CD4-positive, CD25-positive, alpha-beta regulatory T cell (primary cell): ENCODE measurements around the gene VAX1. TPM values are rescaled to one million over a fixed set of nuclear protein-coding genes. Genes with fewer than 3 reads are reported as not detected.

ENCODE experiments used
- ATAC-seq, 2 donors: fragments of 150-1000 bp; cut with Tn5 transposase; one replicate each; pipeline ENCODE4 v1.10.0; 2021; ENCODE audit warnings: low read depth in 2 of 2, moderate number of reproducible peaks in 2 of 2, moderate library complexity in 1 of 2
- DNase-seq, 3 donors: peaks; one replicate each; pipeline versions ENCODE4 v3.0.0 to v3.0.0-alpha.2; 2012 to 2022; ENCODE audit warnings: mixed read lengths in 1 of 3
- H3K27ac ChIP-seq: one replicate; pipeline ENCODE4 v1.7.0; 2013; ENCODE audit warnings: mild to moderate bottlenecking, low read length; ENCODE audit not compliant: insufficient read depth, poor library complexity, severe bottlenecking
- H3K27me3 ChIP-seq: one replicate; pipeline ENCODE4 v1.7.0; 2013; ENCODE audit warnings: low read length; ENCODE audit not compliant: control insufficient read depth, insufficient read depth
- H3K36me3 ChIP-seq: one replicate; pipeline ENCODE4 v1.7.0; 2013; ENCODE audit warnings: mild to moderate bottlenecking, low read length, moderate library complexity; ENCODE audit not compliant: control insufficient read depth, insufficient read depth
- H3K4me1 ChIP-seq: 2 replicates; pipeline ENCODE4 v1.7.0; 2013; ENCODE audit warnings: mild to moderate bottlenecking, low read length; ENCODE audit not compliant: insufficient read depth, control insufficient read depth, poor library complexity, severe bottlenecking
- H3K4me3 ChIP-seq: one replicate; pipeline ENCODE4 v1.7.0; 2013; ENCODE audit warnings: low read depth, mild to moderate bottlenecking, low read length, moderate library complexity
- H3K9me3 ChIP-seq, 2 experiments: 1 replicate in 1 of 2; 2 replicates in 1 of 2; pipeline ENCODE4 v1.7.0; 2013; ENCODE audit warnings: low read length in 2 of 2, mild to moderate bottlenecking in 1 of 2, moderate library complexity in 1 of 2; ENCODE audit not compliant: control insufficient read depth in 2 of 2
- H3K27ac Mint-ChIP-seq, 3 donors: one replicate each; pipeline ENCODE4 v1.8.0; 2020 to 2022; ENCODE audit warnings: mild to moderate bottlenecking in 3 of 3, mixed read lengths in 3 of 3, moderate library complexity in 2 of 3
- H3K27me3 Mint-ChIP-seq: one replicate; pipeline ENCODE4 v1.8.0; 2022; ENCODE audit warnings: mild to moderate bottlenecking, mixed read lengths
- H3K36me3 Mint-ChIP-seq: one replicate; pipeline ENCODE4 v1.8.0; 2020; ENCODE audit warnings: mixed read lengths
- H3K4me1 Mint-ChIP-seq, 4 donors: one replicate each; pipeline ENCODE4 v1.8.0; 2020 to 2022; ENCODE audit warnings: mixed read lengths in 4 of 4, mild to moderate bottlenecking in 1 of 4
- H3K4me3 Mint-ChIP-seq, 4 donors: one replicate each; pipeline ENCODE4 v1.8.0; 2020 to 2022; ENCODE audit warnings: mild to moderate bottlenecking in 4 of 4, mixed read lengths in 4 of 4, moderate library complexity in 3 of 4
- H3K9me3 Mint-ChIP-seq, 7 donors: one replicate each; pipeline ENCODE4 v1.8.0; 2020 to 2022; ENCODE audit warnings: mixed read lengths in 7 of 7, mild to moderate bottlenecking in 3 of 7, moderate library complexity in 2 of 7
- polyA plus RNA-seq, 4 donors: library from polyadenylated mRNA; unstranded; fragments of 300-500 nt; fragmentation: Illumina TruSeq; gene quantifications; one replicate each; pipeline ENCODE4 v1.2.3, GENCODE V29; 2021
- total RNA-seq: library from RNA; stranded (reverse); gene quantifications from one replicate; pipeline ENCODE4 v1.2.3, GENCODE V29; 2022

The VAX1 gene
- total and polyA plus RNA-seq, 5 donors from 2014 or later = not detected

- DNase-seq (no peak), ATAC-seq (no peak)
- no peak overlapping the region for H3K27ac Mint-ChIP-seq
- no peak overlapping the region for H3K27ac ChIP-seq
- no peak overlapping the region for H3K4me3 Mint-ChIP-seq
- H3K9me3 ChIP-seq = peaks cover 0 to 3% of the 10 kb centered on the region in 2 experiments
- H3K36me3 Mint-ChIP-seq = no peaks in the 10 kb centered on the region
- peaks cover 14% of the 10 kb centered on the region for H3K27me3 ChIP-seq
- H3K4me1 ChIP-seq = no peaks in the 10 kb centered on the region
- no peak overlapping the region for H3K4me3 ChIP-seq
- H3K4me1 Mint-ChIP-seq = no peaks in the 10 kb centered on the region
- H3K36me3 ChIP-seq = no peaks in the 10 kb centered on the region
- H3K27me3 Mint-ChIP-seq = peaks cover 49% of the 10 kb centered on the region
- peaks cover 0 to 11% (median 3%) of the 10 kb centered on the region in 7 donors for H3K9me3 Mint-ChIP-seq
These were observed 6.9 kb upstream of the VAX1 start for GRCh38 chr10:117145019-117145418.

- H3K4me3 Mint-ChIP-seq = no peak overlapping the region
- H3K4me1 ChIP-seq = no peaks in the 10 kb centered on the region
- no peaks in the 10 kb centered on the region for H3K36me3 ChIP-seq
- H3K27me3 ChIP-seq = peaks cover 23% of the 10 kb centered on the region
- H3K9me3 ChIP-seq = peaks cover 0 to 3% of the 10 kb centered on the region in 2 experiments
- no peak overlapping the region for H3K27ac ChIP-seq
- H3K27ac Mint-ChIP-seq = no peak overlapping the region
- H3K36me3 Mint-ChIP-seq = no peaks in the 10 kb centered on the region
- peaks cover 0 to 12% (median 3%) of the 10 kb centered on the region in 7 donors for H3K9me3 Mint-ChIP-seq
- no peak for DNase-seq
- peaks cover 0 to 2% (median under 1%) of the 10 kb centered on the region in 4 donors for H3K4me1 Mint-ChIP-seq
- ATAC-seq = no peak
- peaks cover 56% of the 10 kb centered on the region for H3K27me3 Mint-ChIP-seq
- H3K4me3 ChIP-seq = no peak overlapping the region
These were observed 5.2 kb upstream of the VAX1 start for GRCh38 chr10:117143103-117143823.

- Mint-ChIP-seq H3K4me1 (peaks cover 0 to 6% (median under 1%) of the 10 kb centered on the region in 4 donors), H3K27me3 (peaks cover 58% of the 10 kb centered on the region), H3K9me3 (peaks cover 0 to 12% (median 3%) of the 10 kb centered on the region in 7 donors), H3K4me3 (no peak overlapping the region), H3K36me3 (no peaks in the 10 kb centered on the region), H3K27ac (no peak overlapping the region)
- H3K4me3 ChIP-seq = no peak overlapping the region
- DNase-seq = no peak
- H3K36me3 ChIP-seq = no peaks in the 10 kb centered on the region
- ATAC-seq = no peak
- peaks cover 0 to 3% of the 10 kb centered on the region in 2 experiments for H3K9me3 ChIP-seq
- no peak overlapping the region for H3K27ac ChIP-seq
- peaks cover 27% of the 10 kb centered on the region for H3K27me3 ChIP-seq
- no peaks in the 10 kb centered on the region for H3K4me1 ChIP-seq
These were observed 2.4 kb upstream of the VAX1 start for GRCh38 chr10:117140525-117140902.

- no peak overlapping the region for H3K27ac ChIP-seq
- no peak for ATAC-seq
- peaks cover 0 to 6% (median under 1%) of the 10 kb centered on the region in 4 donors for H3K4me1 Mint-ChIP-seq
- H3K27me3 ChIP-seq = peaks cover 34% of the 10 kb centered on the region
- H3K27me3 Mint-ChIP-seq = peaks cover 64% of the 10 kb centered on the region
- no peaks in the 10 kb centered on the region for H3K36me3 ChIP-seq
- H3K27ac Mint-ChIP-seq = no peak overlapping the region
- H3K4me3 ChIP-seq = no peak overlapping the region
- H3K4me3 Mint-ChIP-seq = no peak overlapping the region
- peaks cover 0 to under 1% of the 10 kb centered on the region in 2 experiments for H3K9me3 ChIP-seq
- peaks cover 0 to 12% (median 1%) of the 10 kb centered on the region in 7 donors for H3K9me3 Mint-ChIP-seq
- DNase-seq = no peak
- no peaks in the 10 kb centered on the region for H3K36me3 Mint-ChIP-seq
- no peaks in the 10 kb centered on the region for H3K4me1 ChIP-seq
These were observed 1.8 kb upstream of the VAX1 start for GRCh38 chr10:117139581-117140524.

- no peak overlapping the region for H3K27ac ChIP-seq
- peaks cover 67% of the 10 kb centered on the region for H3K27me3 Mint-ChIP-seq
- H3K27ac Mint-ChIP-seq = no peak overlapping the region
- H3K27me3 ChIP-seq = peaks cover 33% of the 10 kb centered on the region
- H3K4me3 Mint-ChIP-seq = no peak overlapping the region
- H3K9me3 Mint-ChIP-seq = peaks cover 0 to 12% (median 0%) of the 10 kb centered on the region in 7 donors
- H3K4me3 ChIP-seq = no peak overlapping the region
- no peaks in the 10 kb centered on the region for H3K9me3 ChIP-seq
- DNase-seq (no peak), ATAC-seq (no peak)
- no peaks in the 10 kb centered on the region for H3K36me3 Mint-ChIP-seq
- no peaks in the 10 kb centered on the region for H3K36me3 ChIP-seq
- H3K4me1 Mint-ChIP-seq = peaks cover 0 to 6% (median under 1%) of the 10 kb centered on the region in 4 donors
- no peaks in the 10 kb centered on the region for H3K4me1 ChIP-seq
These were observed 939 bp upstream of the VAX1 start for GRCh38 chr10:117138838-117139580.

- H3K9me3 Mint-ChIP-seq = peaks cover 0 to 8% (median 1%) of the 10 kb centered on the region in 7 donors
- H3K4me3 Mint-ChIP-seq = peak overlapping the region in 1 of 4 donors; percentile 68
- no peak for DNase-seq
- ATAC-seq = no peak
- peaks cover 8% of the 10 kb centered on the region for H3K4me1 ChIP-seq
- no peak overlapping the region for H3K27ac Mint-ChIP-seq
- no peak overlapping the region for H3K27ac ChIP-seq
- H3K4me3 ChIP-seq = no peak overlapping the region
- peaks cover 79% of the 10 kb centered on the region for H3K27me3 Mint-ChIP-seq
- no peaks in the 10 kb centered on the region for H3K9me3 ChIP-seq
- peaks cover 43% of the 10 kb centered on the region for H3K27me3 ChIP-seq
- no peaks in the 10 kb centered on the region for H3K36me3 ChIP-seq
- H3K4me1 Mint-ChIP-seq = peaks cover 2 to 23% (median 8%) of the 10 kb centered on the region in 4 donors
- H3K36me3 Mint-ChIP-seq = no peaks in the 10 kb centered on the region
These were observed 799 bp downstream of the VAX1 start for GRCh38 chr10:117137031-117137910.
